Effector memory CD8-positive, alpha-beta T cell (primary cell): ENCODE measurements around the gene TAS2R3.
"Not testable (repeated sequence)": the region's sequence is repeated elsewhere in the genome, so short reads cannot be mapped to it uniquely, and the experiment has no call there.

Experiments used
- ATAC-seq: fragments of 150-1000 bp; cut with Tn5 transposase; replicated peaks from 2 replicates; pipeline ENCODE4 v1.10.0; 2021; ENCODE audit warnings: mild to moderate bottlenecking, moderate library complexity
- DNase-seq, 3 experiments: peaks; one replicate each; pipeline ENCODE4 v3.0.0; 2021
- H3K27ac Mint-ChIP-seq, 2 donors: one replicate each; pipeline ENCODE4 v1.8.0; 2022; ENCODE audit warnings: mild to moderate bottlenecking in 2 of 2, mixed read lengths in 2 of 2, moderate library complexity in 2 of 2
- H3K27me3 Mint-ChIP-seq, 2 donors: one replicate each; pipeline ENCODE4 v1.8.0; 2022; ENCODE audit warnings: mixed read lengths in 2 of 2
- H3K36me3 Mint-ChIP-seq: one replicate; pipeline ENCODE4 v1.8.0; 2022; ENCODE audit warnings: mild to moderate bottlenecking, moderate library complexity, mixed read lengths; ENCODE audit not compliant: insufficient read depth
- H3K4me1 Mint-ChIP-seq, 2 donors: one replicate each; pipeline ENCODE4 v1.8.0; 2022; ENCODE audit warnings: low read depth in 2 of 2, mixed read lengths in 2 of 2
- H3K4me3 Mint-ChIP-seq, 2 donors: one replicate each; pipeline ENCODE4 v1.8.0; 2022; ENCODE audit warnings: mild to moderate bottlenecking in 2 of 2, mixed read lengths in 2 of 2, moderate library complexity in 2 of 2
- H3K9me3 Mint-ChIP-seq, 2 donors: one replicate each; pipeline ENCODE4 v1.8.0; 2022; ENCODE audit warnings: mixed read lengths in 2 of 2

Gene TAS2R3

DNA sequence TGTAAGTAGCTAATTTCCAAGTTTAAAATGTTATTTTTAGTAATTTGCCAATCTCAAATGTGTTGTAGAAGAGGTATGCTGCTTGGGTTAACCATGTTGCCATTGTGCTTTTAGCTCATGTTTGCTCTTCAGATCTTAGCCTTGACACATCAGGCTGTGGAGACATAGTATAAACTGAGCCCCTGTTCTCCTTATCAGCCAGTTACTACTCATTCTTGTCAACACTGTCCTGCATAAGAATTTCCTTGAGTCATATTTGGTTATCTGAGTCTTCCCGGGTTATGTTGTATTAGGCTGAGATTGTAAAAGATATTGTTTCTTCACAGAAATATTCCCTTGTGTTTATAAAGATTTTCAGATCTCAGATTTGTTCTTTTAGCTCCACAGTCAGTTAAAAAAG is 21.7 kb upstream of the TAS2R3 start:
- Mint-ChIP-seq H3K4me3 (no peak overlapping the region), H3K27me3 (no peaks in the 10 kb centered on the region), H3K9me3 (no peaks in the 10 kb centered on the region), H3K4me1 (peaks cover 22 to 34% of the 10 kb centered on the region in 2 donors), H3K36me3 (peaks cover 84% of the 10 kb centered on the region), H3K27ac (peak overlapping the region in 1 of 2 donors; percentile 33)
- DNase-seq (no peak), ATAC-seq (no peak)

- H3K4me3 Mint-ChIP-seq, result no peak overlapping the region
- H3K27me3 Mint-ChIP-seq, result no peaks in the 10 kb centered on the region
- H3K27ac Mint-ChIP-seq, result peak overlapping the region in 1 of 2 donors; percentile 44
- no peak for ATAC-seq
- H3K36me3 Mint-ChIP-seq, result peaks cover 92% of the 10 kb centered on the region
- peaks cover 10 to 24% of the 10 kb centered on the region in 2 donors for H3K4me1 Mint-ChIP-seq
- DNase-seq, result no peak
- H3K9me3 Mint-ChIP-seq, result no peaks in the 10 kb centered on the region
Observed at GRCh38 chr7:141744131-141744530, 19.8 kb upstream of the TAS2R3 start.

GRCh38 chr7:141748396-141748795 is 15.5 kb upstream of the TAS2R3 start:
- peaks cover 100% of the 10 kb centered on the region for H3K36me3 Mint-ChIP-seq
- ATAC-seq, result no peak
- peaks cover 0 to 6% of the 10 kb centered on the region in 2 donors for H3K4me1 Mint-ChIP-seq
- H3K27ac Mint-ChIP-seq, result no peak overlapping the region
- H3K9me3 Mint-ChIP-seq, result peaks cover 6 to 8% of the 10 kb centered on the region in 2 donors
- H3K27me3 Mint-ChIP-seq, result no peaks in the 10 kb centered on the region
- no peak overlapping the region for H3K4me3 Mint-ChIP-seq
- DNase-seq, result no peak

DNA sequence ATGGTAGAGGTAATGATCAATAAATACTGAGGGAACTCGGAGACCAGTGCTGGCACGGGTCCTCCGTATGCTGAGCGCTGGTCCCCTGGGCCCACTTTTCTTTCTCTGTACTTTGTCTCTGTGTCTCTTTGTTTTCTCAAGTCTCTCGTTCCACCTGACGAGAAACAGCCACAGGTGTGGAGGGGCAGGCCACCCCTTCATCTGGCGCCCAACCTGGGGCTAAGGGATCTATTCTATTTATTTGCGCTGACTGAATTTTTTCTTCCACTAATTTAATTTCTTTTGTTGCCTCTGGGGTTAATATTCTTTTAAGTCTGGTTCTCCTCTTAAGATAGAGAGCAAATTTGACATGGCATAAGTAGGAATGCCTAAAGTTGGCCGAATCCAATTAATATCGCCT is 12.0 kb upstream of the TAS2R3 start:
- not testable (repeated sequence) for DNase-seq, H3K27ac Mint-ChIP-seq, H3K4me3 Mint-ChIP-seq, ATAC-seq, H3K4me1 Mint-ChIP-seq, H3K27me3 Mint-ChIP-seq, H3K9me3 Mint-ChIP-seq
- peaks cover 73% of the 10 kb centered on the region for H3K36me3 Mint-ChIP-seq

- peaks cover 66% of the 10 kb centered on the region for H3K36me3 Mint-ChIP-seq
- H3K4me1 Mint-ChIP-seq, result peaks cover 0 to 9% of the 10 kb centered on the region in 2 donors
- DNase-seq, result no peak
- no peak overlapping the region for H3K4me3 Mint-ChIP-seq
- H3K27me3 Mint-ChIP-seq, result no peaks in the 10 kb centered on the region
- H3K9me3 Mint-ChIP-seq, result peaks cover 6 to 8% of the 10 kb centered on the region in 2 donors
- no peak overlapping the region for H3K27ac Mint-ChIP-seq
- ATAC-seq, result no peak
Observed at GRCh38 chr7:141752634-141753033, 11.3 kb upstream of the TAS2R3 start.

DNA sequence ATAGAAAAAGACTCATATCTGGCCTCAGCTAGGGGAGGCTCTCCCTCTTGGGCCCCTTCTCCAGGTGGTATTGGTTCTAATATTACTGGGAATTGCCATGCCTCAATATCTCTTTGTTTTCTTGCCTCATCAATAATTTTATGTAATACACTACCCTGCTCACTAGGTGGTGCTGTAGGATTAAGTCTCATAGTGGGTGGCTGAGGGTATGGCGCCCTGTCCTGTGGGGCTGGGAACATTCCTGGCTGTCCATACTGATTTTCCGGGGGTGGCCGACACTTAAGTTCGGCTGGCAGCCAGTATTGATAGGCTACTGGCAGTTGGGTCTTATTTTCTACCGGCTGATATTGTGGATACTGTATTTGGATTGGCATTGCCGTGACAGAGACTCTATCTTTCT is 9.0 kb upstream of the TAS2R3 start:
- no peaks in the 10 kb centered on the region for H3K27me3 Mint-ChIP-seq
- ATAC-seq, result no peak
- peaks cover 51% of the 10 kb centered on the region for H3K36me3 Mint-ChIP-seq
- H3K4me1 Mint-ChIP-seq, result peaks cover 0 to 14% of the 10 kb centered on the region in 2 donors
- peaks cover 6 to 8% of the 10 kb centered on the region in 2 donors for H3K9me3 Mint-ChIP-seq
- no peak for DNase-seq
- no peak overlapping the region for H3K27ac Mint-ChIP-seq
- H3K4me3 Mint-ChIP-seq, result no peak overlapping the region

DNA sequence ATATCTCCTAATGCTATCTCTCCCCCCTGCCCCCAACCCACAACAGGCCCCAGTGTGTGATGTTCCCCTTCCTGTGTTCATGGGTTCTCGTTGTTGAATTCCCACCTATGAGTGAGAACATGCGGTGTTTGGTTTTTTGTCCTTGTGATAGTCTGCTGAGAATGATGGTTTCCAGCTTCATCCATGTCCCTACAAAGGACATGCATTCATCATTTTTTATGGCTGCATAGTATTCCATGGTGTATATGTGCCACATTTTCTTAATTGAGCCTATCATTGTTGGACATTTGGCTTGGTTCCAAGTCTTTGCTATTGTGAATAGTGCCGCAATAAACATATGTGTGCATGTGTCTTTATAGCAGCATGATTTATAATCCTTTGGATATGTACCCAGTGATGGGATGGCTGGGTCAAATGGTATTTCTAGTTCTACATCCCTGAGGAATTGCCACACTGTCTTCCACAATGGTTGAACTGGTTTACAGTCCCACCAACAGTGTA is 6.2 kb downstream of the TAS2R3 start:
- H3K4me1 Mint-ChIP-seq, result peaks cover 4 to 12% of the 10 kb centered on the region in 2 donors

DNA sequence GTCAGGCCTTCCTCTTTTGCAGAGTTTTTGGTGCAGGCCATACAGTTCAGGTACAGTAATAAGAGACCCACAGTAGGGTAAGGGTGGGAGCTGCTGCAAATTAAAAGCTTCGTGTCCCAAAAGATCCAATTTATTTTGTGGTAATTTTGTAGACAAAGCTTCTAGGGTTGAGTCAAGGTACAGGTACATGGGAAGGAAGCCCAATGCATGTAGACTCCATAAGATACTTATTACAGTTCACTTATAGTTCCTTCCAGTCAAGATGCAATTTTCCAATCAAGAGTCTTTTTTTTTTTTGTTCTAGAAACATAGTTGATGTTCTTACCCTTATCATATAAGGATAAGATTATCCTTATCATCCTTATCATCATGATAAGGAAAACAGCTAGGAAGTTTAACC is 12.5 kb downstream of the TAS2R3 start, which contains the start of gene TAS2R4:
TSS of gene TAS2R4 (plus strand) at position 301 of the 400 bp plus-strand sequence. CDS start 1,815 bp downstream, outside the sequence.
- peaks cover 6 to 7% of the 10 kb centered on the region in 2 donors for H3K4me1 Mint-ChIP-seq
- H3K36me3 Mint-ChIP-seq, result peaks cover 10% of the 10 kb centered on the region

More for the DNA sequence above, 6.2 kb downstream of the TAS2R3 start:
- H3K36me3 Mint-ChIP-seq, H3K4me3 Mint-ChIP-seq, H3K9me3 Mint-ChIP-seq, H3K27me3 Mint-ChIP-seq, DNase-seq, ATAC-seq, H3K27ac Mint-ChIP-seq: not testable (repeated sequence)

GRCh38 chr7:141785706-141786552 is 22.0 kb downstream of the TAS2R3 start:
- Mint-ChIP-seq H3K4me3 (no peak overlapping the region), H3K27me3 (no peaks in the 10 kb centered on the region), H3K4me1 (peaks cover 0 to 5% of the 10 kb centered on the region in 2 donors), H3K36me3 (peaks cover 8% of the 10 kb centered on the region), H3K9me3 (no peaks in the 10 kb centered on the region), H3K27ac (no peak overlapping the region)
- ATAC-seq (peak; percentile 42), DNase-seq (peak; percentile 3 to 9 (median 7))

More for the DNA sequence above, 12.5 kb downstream of the TAS2R3 start, which contains the start of gene TAS2R4:
- Mint-ChIP-seq H3K9me3 (no peaks in the 10 kb centered on the region), H3K4me3 (no peak within 1 kb of the TSS), H3K27ac (peak within 1 kb of the TSS in 1 of 2 donors; percentile 9), H3K27me3 (no peaks in the 10 kb centered on the region)
- DNase-seq (no peak), ATAC-seq (no peak)

DNA sequence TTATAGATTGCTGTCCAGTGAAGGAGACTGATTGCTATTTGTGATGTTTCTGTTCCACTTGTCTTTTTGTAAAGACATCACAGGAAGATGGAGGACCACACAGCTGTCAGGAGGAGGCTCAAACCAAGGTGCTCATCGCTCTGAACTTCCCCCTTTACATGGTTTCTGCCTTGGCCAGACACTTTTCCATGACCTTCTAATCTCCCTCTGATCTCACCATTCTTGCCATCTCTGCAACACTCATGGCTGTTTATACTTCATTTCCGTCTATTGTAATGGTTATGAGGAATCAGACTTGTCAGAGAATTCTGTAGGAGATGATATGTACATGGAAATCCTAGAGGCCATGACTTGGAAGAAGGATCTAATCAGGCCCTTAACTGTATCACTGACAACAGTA is 24.4 kb downstream of the TAS2R3 start:
- ATAC-seq, result no peak
- H3K9me3 Mint-ChIP-seq, result no peaks in the 10 kb centered on the region
- no peak overlapping the region for H3K4me3 Mint-ChIP-seq
- H3K27me3 Mint-ChIP-seq, result no peaks in the 10 kb centered on the region
- peaks cover 0 to 5% of the 10 kb centered on the region in 2 donors for H3K4me1 Mint-ChIP-seq
- H3K27ac Mint-ChIP-seq, result peak overlapping the region in 1 of 2 donors; percentile 50
- no peak for DNase-seq
- peaks cover 6% of the 10 kb centered on the region for H3K36me3 Mint-ChIP-seq

DNA sequence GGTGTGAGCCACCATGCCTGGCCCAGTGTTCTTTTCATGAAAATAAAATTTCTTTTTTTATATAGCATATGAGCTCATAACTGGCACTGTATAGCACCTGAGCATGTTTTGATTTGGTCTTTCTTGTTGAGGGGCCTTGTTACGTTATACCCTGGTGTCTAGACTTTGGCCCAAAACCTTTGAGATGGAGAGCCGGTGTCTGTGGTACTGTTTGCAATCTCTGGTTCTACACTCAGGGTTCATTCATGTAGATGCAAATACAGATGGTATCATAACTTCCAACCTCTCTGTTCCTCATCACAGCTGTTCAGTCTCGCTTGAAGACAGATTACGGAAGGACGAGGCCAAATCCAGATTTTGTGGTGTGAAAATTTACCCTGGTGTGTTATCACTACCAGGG is 26.0 kb downstream of the TAS2R3 start, which contains the start of gene TAS2R5:
TSS of gene TAS2R5 (plus strand) at position 301 of the 400 bp plus-strand sequence. CDS start 145 bp downstream, outside the sequence.
- Mint-ChIP-seq H3K36me3 (peaks cover 6% of the 10 kb centered on the region), H3K9me3 (no peaks in the 10 kb centered on the region)

GRCh38 chr7:141792526-141792925 is 28.6 kb downstream of the TAS2R3 start:
- ATAC-seq (no peak), DNase-seq (no peak)
- no peaks in the 10 kb centered on the region for H3K9me3 Mint-ChIP-seq
- H3K36me3 Mint-ChIP-seq, result peaks cover 3% of the 10 kb centered on the region
- no peaks in the 10 kb centered on the region for H3K4me1 Mint-ChIP-seq
- H3K27ac Mint-ChIP-seq, result no peak overlapping the region
- H3K4me3 Mint-ChIP-seq, result no peak overlapping the region
- H3K27me3 Mint-ChIP-seq, result no peaks in the 10 kb centered on the region

More for the DNA sequence above, 26.0 kb downstream of the TAS2R3 start, which contains the start of gene TAS2R5:
- Mint-ChIP-seq H3K4me3 (no peak within 1 kb of the TSS), H3K27me3 (no peaks in the 10 kb centered on the region), H3K4me1 (peaks cover 0 to 5% of the 10 kb centered on the region in 2 donors), H3K27ac (no peak within 1 kb of the TSS)
- DNase-seq (no peak), ATAC-seq (no peak)
